HEK293 (cell line): ENCODE measurements around the gene GRB14.

Source experiments
- CTCF ChIA-PET: fragments of 350-600 bp; formaldehyde crosslinking; extraction: SDS; loops from one replicate; lab custom pipeline; 2021; ENCODE audit warnings: antibody characterized with exemption; lab: Yijun Ruan, JAX
- POLR2A ChIA-PET: fragments of 300-600 bp; formaldehyde crosslinking; extraction: SDS; loops from one replicate; lab custom pipeline; 2020; ENCODE audit warnings: antibody characterized with exemption, inconsistent platforms; lab: Yijun Ruan, JAX
- H3K27ac ChIP-seq: fragments of 200-500 bp; sonication (Bioruptor generic); 2 replicates; pipeline ENCODE4 v1.5.1; 2014; ENCODE audit warnings: low read depth, low read length, control low read depth, inconsistent platforms; ENCODE audit errors: extremely low read depth
- H3K36me3 ChIP-seq, 2 experiments: fragments of 200-500 bp in 1 of 2; sonication (Bioruptor generic) in 1 of 2; 1 replicate in 1 of 2; 2 replicates in 1 of 2; pipeline ENCODE4 v1.5.1; 2014 to 2017; ENCODE audit warnings: inconsistent platforms in 2 of 2, low read length in 2 of 2; ENCODE audit not compliant: control insufficient read depth in 2 of 2, insufficient read depth in 1 of 2
- H3K4me1 ChIP-seq: fragments of 200-500 bp; sonication (Bioruptor generic); 2 replicates; pipeline ENCODE4 v1.5.1; 2014; ENCODE audit warnings: mild to moderate bottlenecking, low read length, inconsistent platforms; ENCODE audit not compliant: control insufficient read depth, insufficient read depth
- H3K4me3 ChIP-seq: 2 replicates; pipeline ENCODE4 v1.5.1; 2011; ENCODE audit warnings: low read depth, mild to moderate bottlenecking, control low read depth, low read length, moderate library complexity
- H3K9me3 ChIP-seq: fragments of 200-500 bp; sonication (Bioruptor generic); 2 replicates; pipeline ENCODE4 v1.5.1; 2014; ENCODE audit warnings: low read depth, low read length, inconsistent platforms; ENCODE audit not compliant: control insufficient read depth, insufficient read depth
- BCL11A ChIP-seq: fragments of 450-650 bp; formaldehyde crosslinking; IDR thresholded peaks from 2 replicates; pipeline ENCODE4 v1.5.1; 2016; ENCODE audit warnings: low read depth, missing biosample characterization, missing genetic modification characterization
- KLF8 ChIP-seq: fragments of 450-650 bp; formaldehyde crosslinking; IDR thresholded peaks from 2 replicates; pipeline ENCODE4 v1.5.1; 2016; ENCODE audit warnings: missing biosample characterization, missing genetic modification characterization
- ZNF184 ChIP-seq: fragments of 450-650 bp; IDR thresholded peaks from 2 replicates; pipeline ENCODE4 v1.5.1; 2018; ENCODE audit warnings: missing biosample characterization, mild to moderate bottlenecking, missing genetic modification characterization
- ZNF292 ChIP-seq: fragments of 450-650 bp; formaldehyde crosslinking; IDR thresholded peaks from 2 replicates; pipeline ENCODE4 v1.5.1; 2016; ENCODE audit warnings: low read depth, missing biosample characterization, missing genetic modification characterization, borderline replicate concordance
- ZNF335 ChIP-seq: fragments of 450-650 bp; formaldehyde crosslinking; conservative IDR thresholded peaks from 2 replicates; pipeline ENCODE4 v1.5.1; 2016; ENCODE audit warnings: missing biosample characterization, missing genetic modification characterization
- ZNF37A ChIP-seq: fragments of 450-650 bp; IDR thresholded peaks from 2 replicates; pipeline ENCODE4 v1.5.1; 2018; ENCODE audit warnings: missing biosample characterization, missing genetic modification characterization
- ZNF416 ChIP-seq: fragments of 450-650 bp; formaldehyde crosslinking; IDR thresholded peaks from 2 replicates; pipeline ENCODE4 v1.5.1; 2016; ENCODE audit warnings: missing biosample characterization, missing genetic modification characterization
- ZNF433 ChIP-seq: fragments of 450-650 bp; formaldehyde crosslinking; IDR thresholded peaks from 2 replicates; pipeline ENCODE4 v1.5.1; 2016; ENCODE audit warnings: missing biosample characterization, missing genetic modification characterization, low read depth
- ZNF510 ChIP-seq: fragments of 450-650 bp; formaldehyde crosslinking; IDR thresholded peaks from 2 replicates; pipeline ENCODE4 v1.5.1; 2018; ENCODE audit warnings: mild to moderate bottlenecking, missing genetic modification characterization, missing biosample characterization; ENCODE audit not compliant: insufficient replicate concordance
- ZNF548 ChIP-seq: fragments of 450-650 bp; formaldehyde crosslinking; IDR thresholded peaks from 2 replicates; pipeline ENCODE4 v1.5.1; 2016; ENCODE audit warnings: missing biosample characterization, missing genetic modification characterization
- ZNF747 ChIP-seq: fragments of 450-650 bp; formaldehyde crosslinking; IDR thresholded peaks from 2 replicates; pipeline ENCODE4 v1.5.1; 2016; ENCODE audit warnings: missing biosample characterization, missing genetic modification characterization
- ZNF830 ChIP-seq: fragments of 450-650 bp; IDR thresholded peaks from 2 replicates; pipeline ENCODE4 v1.5.0; 2018; ENCODE audit warnings: missing biosample characterization, missing genetic modification characterization, low read depth, mild to moderate bottlenecking, moderate library complexity
- TF ChIP-seq, protein P1 (sequence below): fragments of 450-650 bp; IDR thresholded peaks from 2 replicates; pipeline ENCODE4 v1.5.1; 2018; ENCODE audit warnings: missing biosample characterization, mild to moderate bottlenecking, missing genetic modification characterization
- TF ChIP-seq, protein P2 (sequence below): fragments of 450-650 bp; IDR thresholded peaks from 2 replicates; pipeline ENCODE4 v1.5.1; 2018; ENCODE audit warnings: missing biosample characterization, missing genetic modification characterization
- TF ChIP-seq, protein P3 (sequence below): fragments of 450-650 bp; formaldehyde crosslinking; IDR thresholded peaks from 2 replicates; pipeline ENCODE4 v1.5.1; 2016; ENCODE audit warnings: missing biosample characterization, missing genetic modification characterization

The GRB14 gene

DNA sequence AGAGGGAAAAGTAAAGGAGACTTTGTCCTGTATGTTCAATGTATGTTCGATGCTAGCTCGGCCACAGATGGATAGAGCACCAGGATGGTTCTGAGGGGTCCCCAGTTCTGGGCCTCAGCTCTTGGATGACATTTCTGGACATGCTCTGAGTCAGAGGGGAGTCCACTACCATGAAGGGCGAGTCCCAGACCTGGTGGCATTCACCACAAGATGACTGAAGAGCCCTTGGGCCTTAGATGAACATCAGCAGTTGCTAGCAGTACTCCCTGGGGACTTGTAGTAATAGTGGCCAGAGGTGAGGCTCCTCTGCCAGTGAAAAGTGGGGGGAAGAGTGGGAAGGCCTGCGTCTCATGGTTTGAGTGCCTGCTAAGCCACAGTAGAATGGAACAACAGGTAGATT lies 109.5 kb downstream of the GRB14 start:
- no peaks in the 10 kb centered on the region for H3K4me1 ChIP-seq
- H3K4me3 ChIP-seq = no peak overlapping the region
- no peaks in the 10 kb centered on the region for H3K9me3 ChIP-seq
- no peaks in the 10 kb centered on the region for H3K36me3 ChIP-seq
- no peak for TF ChIP-seq ZNF335
- no peak for TF ChIP-seq ZNF548 (tag by site-specific recombination)
- TF ChIP-seq ZNF184 (tag by site-specific recombination) = no peak
- CTCF ChIA-PET = no interaction called here
- no peak overlapping the region for H3K27ac ChIP-seq
- POLR2A ChIA-PET = no interaction called here

DNA sequence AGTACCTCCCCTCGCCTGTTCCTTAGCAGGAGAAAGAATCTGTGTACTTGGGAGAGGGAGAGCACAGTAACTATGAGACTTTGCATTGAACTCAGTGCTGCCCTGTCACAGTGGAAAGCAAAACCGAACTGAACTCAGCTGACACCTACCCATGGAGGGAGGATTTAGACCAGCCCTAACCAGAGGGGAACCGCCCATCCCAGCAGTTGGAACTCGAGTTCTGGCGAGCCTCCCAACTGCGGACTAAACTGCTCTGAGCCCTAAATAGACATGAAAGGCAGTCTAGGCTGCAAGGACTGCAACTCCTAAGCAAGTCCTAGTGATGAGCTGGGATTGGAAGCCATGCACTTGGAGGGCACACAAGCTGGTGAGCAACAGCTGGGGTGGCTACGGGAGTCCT lies 110.4 kb downstream of the GRB14 start:
- CTCF ChIA-PET = no interaction called here
- POLR2A ChIA-PET = no interaction called here
- no peaks in the 10 kb centered on the region for H3K9me3 ChIP-seq
- H3K27ac ChIP-seq = no peak overlapping the region
- TF ChIP-seq, protein P1, sequence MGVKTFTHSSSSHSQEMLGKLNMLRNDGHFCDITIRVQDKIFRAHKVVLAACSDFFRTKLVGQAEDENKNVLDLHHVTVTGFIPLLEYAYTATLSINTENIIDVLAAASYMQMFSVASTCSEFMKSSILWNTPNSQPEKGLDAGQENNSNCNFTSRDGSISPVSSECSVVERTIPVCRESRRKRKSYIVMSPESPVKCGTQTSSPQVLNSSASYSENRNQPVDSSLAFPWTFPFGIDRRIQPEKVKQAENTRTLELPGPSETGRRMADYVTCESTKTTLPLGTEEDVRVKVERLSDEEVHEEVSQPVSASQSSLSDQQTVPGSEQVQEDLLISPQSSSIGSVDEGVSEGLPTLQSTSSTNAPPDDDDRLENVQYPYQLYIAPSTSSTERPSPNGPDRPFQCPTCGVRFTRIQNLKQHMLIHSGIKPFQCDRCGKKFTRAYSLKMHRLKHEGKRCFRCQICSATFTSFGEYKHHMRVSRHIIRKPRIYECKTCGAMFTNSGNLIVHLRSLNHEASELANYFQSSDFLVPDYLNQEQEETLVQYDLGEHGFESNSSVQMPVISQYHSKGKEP (tag by site-specific recombination) = no peak
- TF ChIP-seq ZNF830 (tag by site-specific recombination) (no peak), ZNF510 (tag by site-specific recombination) (no peak), ZNF37A (tag by site-specific recombination) (no peak), ZNF292 (no peak), ZNF433 (tag by site-specific recombination) (no peak), BCL11A (tag by site-specific recombination) (no peak), KLF8 (no peak)
- TF ChIP-seq, protein P2, sequence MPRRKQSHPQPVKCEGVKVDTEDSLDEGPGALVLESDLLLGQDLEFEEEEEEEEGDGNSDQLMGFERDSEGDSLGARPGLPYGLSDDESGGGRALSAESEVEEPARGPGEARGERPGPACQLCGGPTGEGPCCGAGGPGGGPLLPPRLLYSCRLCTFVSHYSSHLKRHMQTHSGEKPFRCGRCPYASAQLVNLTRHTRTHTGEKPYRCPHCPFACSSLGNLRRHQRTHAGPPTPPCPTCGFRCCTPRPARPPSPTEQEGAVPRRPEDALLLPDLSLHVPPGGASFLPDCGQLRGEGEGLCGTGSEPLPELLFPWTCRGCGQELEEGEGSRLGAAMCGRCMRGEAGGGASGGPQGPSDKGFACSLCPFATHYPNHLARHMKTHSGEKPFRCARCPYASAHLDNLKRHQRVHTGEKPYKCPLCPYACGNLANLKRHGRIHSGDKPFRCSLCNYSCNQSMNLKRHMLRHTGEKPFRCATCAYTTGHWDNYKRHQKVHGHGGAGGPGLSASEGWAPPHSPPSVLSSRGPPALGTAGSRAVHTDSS = no peak
- TF ChIP-seq, protein P3, sequence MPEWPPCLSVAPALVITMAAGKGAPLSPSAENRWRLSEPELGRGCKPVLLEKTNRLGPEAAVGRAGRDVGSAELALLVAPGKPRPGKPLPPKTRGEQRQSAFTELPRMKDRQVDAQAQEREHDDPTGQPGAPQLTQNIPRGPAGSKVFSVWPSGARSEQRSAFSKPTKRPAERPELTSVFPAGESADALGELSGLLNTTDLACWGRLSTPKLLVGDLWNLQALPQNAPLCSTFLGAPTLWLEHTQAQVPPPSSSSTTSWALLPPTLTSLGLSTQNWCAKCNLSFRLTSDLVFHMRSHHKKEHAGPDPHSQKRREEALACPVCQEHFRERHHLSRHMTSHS (tag by site-specific recombination) = no peak
- H3K4me1 ChIP-seq = no peaks in the 10 kb centered on the region
- H3K4me3 ChIP-seq = no peak overlapping the region
- H3K36me3 ChIP-seq = no peaks in the 10 kb centered on the region

DNA sequence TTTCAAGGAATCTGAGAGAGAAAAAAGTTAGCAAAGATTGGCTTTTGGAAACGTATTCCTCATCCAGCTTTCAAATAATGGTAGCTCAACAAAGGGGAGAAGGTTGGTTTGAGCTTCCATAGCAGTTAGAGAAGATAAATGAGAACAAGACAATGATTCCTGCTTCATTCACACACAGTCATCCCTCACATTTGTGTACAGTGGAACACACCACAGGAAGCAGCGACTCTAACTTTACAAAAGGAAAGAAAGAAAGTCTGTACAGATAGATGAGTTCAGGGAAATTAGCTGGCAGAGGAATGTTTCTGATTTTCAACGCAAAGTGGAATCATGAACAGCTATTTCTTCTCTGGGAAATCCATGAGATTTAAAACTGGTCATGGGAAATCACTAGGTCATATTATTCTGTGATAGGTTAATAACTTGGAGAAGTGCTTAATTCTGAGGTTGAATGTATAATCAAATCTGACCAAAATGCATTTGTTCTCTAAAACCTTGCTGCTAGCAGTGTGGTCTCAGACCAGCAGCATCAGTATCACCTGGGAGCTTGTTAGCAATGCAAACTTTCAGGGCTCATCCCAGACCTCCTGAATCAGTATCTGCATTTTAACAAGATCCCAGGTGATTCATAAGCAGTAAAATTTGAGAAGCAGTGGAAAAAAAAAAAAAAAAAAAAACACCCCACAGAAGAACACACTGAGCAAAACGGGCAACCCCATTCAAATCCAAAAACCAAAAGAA lies 112.0 kb downstream of the GRB14 start:
- Histone ChIP-seq H3K27ac (no peak overlapping the region), H3K9me3 (no peaks in the 10 kb centered on the region), H3K4me1 (no peaks in the 10 kb centered on the region), H3K4me3 (no peak overlapping the region), H3K36me3 (no peaks in the 10 kb centered on the region)
- TF ChIP-seq ZNF416 (tag by site-specific recombination) = no peak
- no peak for TF ChIP-seq ZNF747
- CTCF ChIA-PET = interaction anchor here (0.7 to 1.0 kb wide), 2 partner anchors 9 to 382 kb away, joined by 3 to 6 read pairs; no protein-coding TSS in a partner anchor
- POLR2A ChIA-PET = no interaction called here
